Left kidney (tissue), 2 donors: ENCODE results near the gene USP49. TPM values are rescaled to one million over a fixed set of nuclear protein-coding genes. Genes with fewer than 3 reads are reported as not detected.
"Not testable (repeated sequence)": the region's sequence is repeated elsewhere in the genome, so short reads cannot be mapped to it uniquely, and the experiment has no call there.

Experiments
- DNase-seq: peaks from one replicate; pipeline ENCODE4 v3.0.0-alpha.2; 2013
- polyA plus RNA-seq: library from polyadenylated mRNA; unstranded; fragments of 120-200 nt; gene quantifications from one replicate; pipeline ENCODE4 v1.2.1, GENCODE V29; 2013; ENCODE audit not compliant: insufficient read length

Gene USP49
- polyA plus RNA-seq, 1 donor, result 21.0 TPM

GRCh38 chr6:41811946-41812345 lies 83.2 kb downstream of the USP49 start:
- DNase-seq, result not testable (repeated sequence)

- no peak for DNase-seq
These were observed 84.1 kb downstream of the USP49 start for GRCh38 chr6:41811095-41811494.

- DNase-seq, result no peak
These were observed 89.1 kb downstream of the USP49 start for GRCh38 chr6:41805830-41806774.

- no peak for DNase-seq
These were observed 93.8 kb downstream of the USP49 start for GRCh38 chr6:41801380-41801779.

- DNase-seq, result no peak
These were observed 95.6 kb downstream of the USP49 start for GRCh38 chr6:41799559-41799911.

GRCh38 chr6:41798901-41799558 lies 96.1 kb downstream of the USP49 start:
- peak; percentile 37 for DNase-seq

- no peak for DNase-seq
These were observed 98.7 kb downstream of the USP49 start for GRCh38 chr6:41796474-41796873.

GRCh38 chr6:41791984-41792383 lies 103.2 kb downstream of the USP49 start:
- no peak for DNase-seq

GRCh38 chr6:41791305-41791704 lies 103.9 kb downstream of the USP49 start:
- no peak for DNase-seq

- DNase-seq, result no peak
These were observed 105.1 kb downstream of the USP49 start for GRCh38 chr6:41790045-41790444.

- no peak for DNase-seq
These were observed 105.8 kb downstream of the USP49 start for GRCh38 chr6:41789390-41789724.

- DNase-seq, result peak; percentile 94
These were observed 107.8 kb downstream of the USP49 start, which contains the start of gene TOMM6 for GRCh38 chr6:41787219-41787917. TOMM6 (plus strand) TSS chr6:41787694; CDS start chr6:41787698, 4 bp downstream.

GRCh38 chr6:41786451-41787218 lies 108.5 kb downstream of the USP49 start:
- DNase-seq, result peak; percentile 89

GRCh38 chr6:41785689-41786450 lies 109.3 kb downstream of the USP49 start:
- peak; percentile 27 for DNase-seq

GRCh38 chr6:41785254-41785653 lies 109.9 kb downstream of the USP49 start:
- DNase-seq, result no peak

GRCh38 chr6:41784581-41785171 lies 110.5 kb downstream of the USP49 start:
- no peak for DNase-seq

- no peak for DNase-seq
These were observed 111.9 kb downstream of the USP49 start for GRCh38 chr6:41783106-41783780.

- DNase-seq, result no peak
These were observed 113.8 kb downstream of the USP49 start for GRCh38 chr6:41781366-41781730.

GRCh38 chr6:41780551-41781365 lies 114.4 kb downstream of the USP49 start, which contains the start of gene PRICKLE4:
PRICKLE4 (plus strand) TSS chr6:41780782; CDS start chr6:41783474, 2,692 bp downstream.
- no peak for DNase-seq
